Measurements from ENCODE around the gene TRNAU1AP. TPM values are rescaled to one million over a fixed set of nuclear protein-coding genes. Genes with fewer than 3 reads are reported as not detected.
A peak's percentile ranks its signal among the peaks of the same experiment; 100 is the strongest.
"Not testable (repeated sequence)": the region's sequence is repeated elsewhere in the genome, so short reads cannot be mapped to it uniquely, and the experiment has no call there.

The TRNAU1AP gene
- total and polyA plus RNA-seq, 2 experiments from 2014 or later = 21.9 to 27.4 TPM

DNA sequence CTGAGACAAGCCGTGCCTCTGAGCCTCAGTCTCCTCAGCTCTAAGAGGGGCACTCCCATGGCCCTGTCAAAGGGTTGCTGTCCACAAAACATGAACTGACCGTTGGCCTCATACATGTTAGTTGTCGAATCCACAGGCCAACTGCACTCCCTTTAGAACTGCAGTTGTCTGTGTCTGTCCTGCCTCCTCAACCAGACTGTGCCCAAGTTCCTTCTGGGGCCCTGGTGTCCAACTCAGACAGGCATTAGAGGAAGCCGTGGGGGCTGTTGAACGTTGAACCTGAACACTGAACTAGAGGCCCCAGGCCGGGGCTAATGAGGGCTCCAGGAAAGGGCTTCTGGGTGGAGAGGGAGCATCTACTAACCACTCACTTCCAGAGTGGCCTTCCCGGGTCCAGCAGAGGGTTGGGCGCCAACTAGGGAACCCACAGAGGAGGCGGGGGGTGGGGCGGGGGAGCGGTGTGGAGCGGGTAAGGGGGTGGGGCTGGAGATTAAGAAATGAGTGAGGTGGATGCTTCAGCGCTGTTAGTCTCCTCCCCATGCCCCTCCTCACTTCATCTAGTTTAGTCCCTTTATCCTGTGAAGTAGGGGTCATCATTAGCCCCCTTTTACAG is 38.9 kb downstream of the TRNAU1AP start, which contains the start of gene RAB42:
Gene RAB42 (plus strand): TSS at position 558 of the 613 bp plus-strand sequence. CDS start 247 bp downstream, outside the sequence.
- WGBS, 2 experiments (ENCODE audit: low coverage in 1 of 2, low lambda C conversion rate in 2 of 2, missing lambda C conversion rate in 2 of 2) = 53 to 62% methylated on average over 10 to 13 of the region's 13 CpGs
- Histone ChIP-seq H3K9me3 (ENCODE audit: low read depth) (no peaks in the 10 kb centered on the region), H3K9me2 (ENCODE audit: insufficient read depth) (no peaks in the 10 kb centered on the region), H3F3A (ENCODE audit: insufficient read depth) (no peaks in the 10 kb centered on the region), H3K4me2 (ENCODE audit: unreplicated experiment) (peak within 1 kb of the TSS; percentile 76), H3K79me2 (ENCODE audit: insufficient read depth) (no peaks in the 10 kb centered on the region), H3K4me1 (ENCODE audit: insufficient read depth) (no peaks in the 10 kb centered on the region), H3K27ac (no peak within 1 kb of the TSS), H3K9ac (peak within 1 kb of the TSS; percentile 75), H3K36me3 (ENCODE audit: low read depth) (no peaks in the 10 kb centered on the region), H3K27me3 (replicated peaks; ENCODE audit: insufficient read depth) (no peaks in the 10 kb centered on the region), H4K20me1 (ENCODE audit: insufficient read depth) (no peaks in the 10 kb centered on the region), H2AFZ (peak within 1 kb of the TSS; percentile 85), H3K4me3 (peak within 1 kb of the TSS; percentile 69)
- TF ChIP-seq EZH2phosphoT487 (IDR thresholded peaks at IDR 0.05; ENCODE audit: insufficient read depth, low read depth) = no peak
- no peak for TF ChIP-seq EZH2 (IDR thresholded peaks at IDR 0.05; ENCODE audit: insufficient read depth, poor library complexity, severe bottlenecking)
- peak; percentile 46 for DNase-seq
- in situ Hi-C loops (cut with MboI) = no loop called here

DNA sequence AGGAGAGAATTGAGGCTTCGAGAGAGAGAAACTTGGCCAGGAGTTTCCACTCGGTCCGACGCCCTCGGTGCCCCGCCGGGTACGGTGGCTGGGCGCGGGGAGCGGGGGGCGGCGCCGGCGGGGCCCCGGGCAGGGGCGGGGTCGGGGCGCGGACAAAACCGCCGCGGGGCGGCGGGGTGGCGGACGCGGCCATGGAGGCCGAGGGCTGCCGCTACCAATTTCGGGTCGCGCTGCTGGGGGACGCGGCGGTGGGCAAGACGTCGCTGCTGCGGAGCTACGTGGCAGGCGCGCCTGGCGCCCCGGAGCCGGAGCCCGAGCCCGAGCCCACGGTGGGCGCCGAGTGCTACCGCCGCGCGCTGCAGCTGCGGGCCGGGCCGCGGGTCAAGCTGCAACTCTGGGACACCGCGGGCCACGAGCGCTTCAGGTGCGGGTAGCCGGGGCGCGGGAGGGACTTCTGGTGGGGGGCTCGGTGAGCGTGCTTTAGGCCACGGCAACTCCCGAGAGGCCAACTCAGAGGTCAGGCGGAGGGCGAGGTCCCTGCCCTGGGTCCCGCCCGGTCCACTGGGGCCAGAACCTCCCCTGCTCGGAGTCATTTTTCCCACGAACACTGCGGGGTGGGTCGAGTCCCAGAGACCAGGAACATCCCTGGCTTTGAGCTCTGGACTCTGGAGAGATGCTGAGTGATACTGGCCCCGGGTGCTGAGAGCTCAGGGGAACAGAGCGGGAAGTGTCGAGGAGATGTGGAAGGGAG is 39.6 kb downstream of the TRNAU1AP start:
- peak; percentile 39 for DNase-seq
- no peaks in the 10 kb centered on the region for H3K9me3 ChIP-seq (ENCODE audit: low read depth)
- H3K79me2 ChIP-seq (ENCODE audit: insufficient read depth) = no peaks in the 10 kb centered on the region
- no peaks in the 10 kb centered on the region for H3K27me3 ChIP-seq (replicated peaks; ENCODE audit: insufficient read depth)
- peak overlapping the region; percentile 85 for H2AFZ ChIP-seq
- H3K4me3 ChIP-seq = peak overlapping the region; percentile 69
- H3K4me2 ChIP-seq (ENCODE audit: unreplicated experiment) = peak overlapping the region; percentile 76
- H4K20me1 ChIP-seq (ENCODE audit: insufficient read depth) = no peaks in the 10 kb centered on the region
- no peak overlapping the region for H3K27ac ChIP-seq
- in situ Hi-C loops (cut with MboI) = no loop called here
- H3K9ac ChIP-seq = peak overlapping the region; percentile 75
- TF ChIP-seq EZH2 (IDR thresholded peaks at IDR 0.05; ENCODE audit: insufficient read depth, poor library complexity, severe bottlenecking) (no peak), EZH2phosphoT487 (IDR thresholded peaks at IDR 0.05; ENCODE audit: insufficient read depth, low read depth) (no peak)
- no peaks in the 10 kb centered on the region for H3F3A ChIP-seq (ENCODE audit: insufficient read depth)
- no peaks in the 10 kb centered on the region for H3K9me2 ChIP-seq (ENCODE audit: insufficient read depth)
- H3K36me3 ChIP-seq (ENCODE audit: low read depth) = no peaks in the 10 kb centered on the region
- H3K4me1 ChIP-seq (ENCODE audit: insufficient read depth) = no peaks in the 10 kb centered on the region
- 3 to 5% methylated on average over 28 to 56 of the region's 81 CpGs for WGBS, 2 experiments (ENCODE audit: low coverage in 1 of 2, low lambda C conversion rate in 2 of 2, missing lambda C conversion rate in 2 of 2)

DNA sequence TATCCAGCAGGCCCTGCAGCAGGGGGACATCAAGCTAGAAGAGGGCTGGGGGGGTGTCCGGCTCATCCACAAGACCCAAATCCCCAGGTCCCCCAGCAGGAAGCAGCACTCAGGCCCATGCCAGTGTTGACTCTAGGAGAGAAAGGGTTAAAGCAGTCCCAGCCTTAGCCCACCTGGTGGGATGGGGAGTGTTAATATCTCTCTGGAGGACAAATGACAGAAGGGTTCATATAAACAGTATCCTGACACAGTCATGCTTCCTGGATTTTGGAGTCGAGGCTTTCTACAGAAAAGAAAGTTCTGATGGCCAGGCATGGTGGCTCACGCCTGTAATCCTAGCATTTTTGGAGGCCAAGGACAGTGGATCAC is 41.1 kb downstream of the TRNAU1AP start:
- H4K20me1 ChIP-seq (ENCODE audit: insufficient read depth); H3K79me2 ChIP-seq (ENCODE audit: insufficient read depth); DNase-seq; H3K4me1 ChIP-seq (ENCODE audit: insufficient read depth); H3K36me3 ChIP-seq (ENCODE audit: low read depth); H2AFZ ChIP-seq; in situ Hi-C loops (cut with MboI); H3K9me2 ChIP-seq (ENCODE audit: insufficient read depth); H3K27me3 ChIP-seq (replicated peaks; ENCODE audit: insufficient read depth); H3K9me3 ChIP-seq (ENCODE audit: low read depth); H3F3A ChIP-seq (ENCODE audit: insufficient read depth); H3K4me2 ChIP-seq (ENCODE audit: unreplicated experiment); H3K9ac ChIP-seq; H3K4me3 ChIP-seq: not testable (repeated sequence)
- WGBS, 2 experiments (ENCODE audit: low coverage in 1 of 2, low lambda C conversion rate in 2 of 2, missing lambda C conversion rate in 2 of 2) = 93 to 100% methylated on average over 3 of the region's 3 CpGs
- peak overlapping the region; percentile 6; the same call in 1 of the 2 replicates for H3K27ac ChIP-seq

DNA sequence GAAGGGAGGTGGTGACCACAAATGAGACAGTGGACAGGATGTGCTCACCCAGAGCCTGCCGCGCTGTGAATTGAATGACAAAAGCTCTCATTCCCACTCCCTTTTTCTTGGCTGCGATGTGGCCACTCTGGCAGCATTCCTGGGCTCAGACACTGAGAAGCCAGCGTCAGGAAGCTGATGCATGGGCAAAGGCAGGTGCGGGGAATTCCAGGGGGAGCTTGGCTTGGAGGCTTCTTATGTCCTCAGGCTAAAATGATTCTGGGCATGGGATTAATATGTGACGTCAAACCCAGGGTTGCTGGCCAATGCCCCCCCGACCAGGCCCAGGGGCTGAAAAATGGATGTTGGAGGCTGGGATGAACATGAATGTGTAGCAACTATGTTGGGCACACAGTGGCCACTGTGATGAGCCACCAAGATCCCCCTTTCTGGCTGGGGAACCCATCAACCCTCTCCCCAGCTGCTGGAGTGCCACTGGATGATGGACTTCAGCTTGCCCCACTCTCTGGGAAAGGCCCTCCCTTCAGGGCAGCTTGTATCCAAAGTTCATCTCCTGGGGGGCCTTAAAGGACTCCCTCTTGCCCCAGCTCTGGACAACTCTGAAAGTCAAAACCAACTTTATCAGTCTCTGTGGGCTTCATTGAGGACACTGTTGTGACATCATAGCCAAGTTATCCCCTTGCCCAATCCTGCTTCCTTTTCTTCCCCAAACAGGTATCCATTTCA is 42.0 kb downstream of the TRNAU1AP start:
- H3K4me2 ChIP-seq (ENCODE audit: unreplicated experiment); H3K79me2 ChIP-seq (ENCODE audit: insufficient read depth); H3K9ac ChIP-seq; H4K20me1 ChIP-seq (ENCODE audit: insufficient read depth); H3K4me3 ChIP-seq; H2AFZ ChIP-seq; H3K4me1 ChIP-seq (ENCODE audit: insufficient read depth); H3F3A ChIP-seq (ENCODE audit: insufficient read depth); H3K27me3 ChIP-seq (replicated peaks; ENCODE audit: insufficient read depth); H3K9me3 ChIP-seq (ENCODE audit: low read depth); in situ Hi-C loops (cut with MboI); H3K9me2 ChIP-seq (ENCODE audit: insufficient read depth); H3K36me3 ChIP-seq (ENCODE audit: low read depth): not testable (repeated sequence)
- 23 to 29% methylated on average over 7 of the region's 7 CpGs for WGBS, 2 experiments (ENCODE audit: low coverage in 1 of 2, low lambda C conversion rate in 2 of 2, missing lambda C conversion rate in 2 of 2)
- peak; percentile 74 for DNase-seq
- peak overlapping the region; percentile 6; the same call in 1 of the 2 replicates for H3K27ac ChIP-seq
